EL (cell line): ENCODE results near the gene TCAF1.
"Not testable (repeated sequence)": the region's sequence is repeated elsewhere in the genome, so short reads cannot be mapped to it uniquely, and the experiment has no call there.

ENCODE experiments used
- DNase-seq: peaks from one replicate; pipeline ENCODE4 v3.0.0-alpha.2; 2016

The TCAF1 gene

DNA sequence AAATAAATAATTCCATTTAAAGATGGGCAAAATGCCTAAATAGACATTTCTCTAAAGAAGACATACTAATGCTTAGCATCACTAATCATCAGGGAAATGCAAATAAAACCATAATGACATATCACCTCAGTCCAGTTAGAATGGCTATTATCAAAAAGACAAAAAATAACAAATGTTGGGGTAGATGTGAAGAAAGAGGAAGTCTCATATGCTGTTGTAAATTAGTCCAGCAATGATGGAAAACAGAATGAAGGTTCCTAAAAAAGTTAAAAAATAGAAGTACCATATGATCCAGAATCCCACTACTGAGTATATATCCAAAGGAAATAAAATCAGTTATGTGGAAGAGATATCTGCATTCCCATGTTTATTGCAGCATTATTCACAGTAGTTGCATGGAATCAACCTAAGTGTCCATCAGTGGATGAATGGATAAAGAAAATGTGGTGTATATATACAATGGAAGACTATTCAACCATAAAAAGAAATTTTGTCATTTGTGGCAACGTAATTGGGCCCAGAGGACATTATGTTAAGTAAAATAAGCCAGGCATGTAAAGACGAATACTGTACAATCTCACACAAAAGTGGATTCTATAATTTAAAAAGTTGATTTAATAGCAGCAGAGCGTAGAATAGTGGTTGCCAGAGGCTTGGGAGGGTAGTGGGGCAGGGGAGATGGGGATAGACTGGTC is 52.0 kb downstream of the TCAF1 start:
- no peak for DNase-seq

DNA sequence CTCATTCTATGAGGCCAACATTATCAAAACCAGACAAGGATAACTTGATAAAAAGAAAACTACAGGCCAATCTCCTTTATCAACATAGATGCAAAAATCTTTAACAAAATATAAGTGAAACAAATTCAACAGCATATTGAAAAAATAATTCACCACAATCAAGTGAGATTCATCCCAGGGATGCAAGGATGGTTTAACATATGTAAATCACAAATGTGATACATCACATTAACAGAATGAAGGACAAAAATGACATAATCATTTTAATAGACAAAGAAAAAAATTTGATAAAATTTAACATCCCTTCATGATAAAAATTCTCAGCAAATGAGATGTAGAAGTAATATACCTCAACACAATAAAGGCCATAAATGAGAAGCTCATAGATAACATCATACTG is 53.8 kb downstream of the TCAF1 start:
- no peak for DNase-seq

DNA sequence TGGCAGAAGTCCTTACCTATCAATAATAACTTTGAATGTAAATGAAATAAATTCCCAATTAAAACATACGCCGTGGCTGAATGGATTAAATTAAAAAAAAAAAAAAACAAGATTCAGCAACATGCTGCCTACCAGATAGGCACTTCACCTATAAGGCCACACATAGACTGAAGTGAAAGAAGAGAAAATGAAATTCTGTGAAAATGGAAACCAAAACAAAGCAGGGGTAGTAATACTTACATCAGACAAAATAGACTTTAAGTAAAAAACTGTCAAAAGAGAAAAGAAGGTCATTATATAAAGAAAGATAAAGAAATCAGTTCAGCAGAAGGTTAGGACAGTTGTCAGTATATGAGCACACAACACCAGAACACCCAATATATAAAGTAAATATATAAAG is 55.3 kb downstream of the TCAF1 start:
- DNase-seq = no peak

DNA sequence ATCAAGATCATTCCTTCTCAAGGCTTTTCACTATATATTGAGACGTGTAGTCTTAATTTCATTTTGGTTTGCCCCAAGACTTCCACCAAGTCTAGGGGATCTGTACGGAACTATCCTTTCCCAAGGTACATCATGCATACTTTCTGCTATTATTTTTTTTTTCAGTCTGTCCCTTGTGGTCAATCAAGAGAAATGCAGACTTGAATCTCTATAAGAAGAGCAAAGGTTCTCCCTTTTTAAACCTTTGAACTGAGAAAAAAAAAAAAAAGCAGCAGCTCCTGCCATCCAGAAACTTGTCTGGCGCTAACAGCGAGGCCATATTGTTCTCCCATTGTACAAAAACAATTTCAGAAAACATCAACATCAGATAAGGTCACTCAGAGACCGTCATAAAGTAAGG is 60.3 kb downstream of the TCAF1 start:
- DNase-seq = not testable (repeated sequence)

DNA sequence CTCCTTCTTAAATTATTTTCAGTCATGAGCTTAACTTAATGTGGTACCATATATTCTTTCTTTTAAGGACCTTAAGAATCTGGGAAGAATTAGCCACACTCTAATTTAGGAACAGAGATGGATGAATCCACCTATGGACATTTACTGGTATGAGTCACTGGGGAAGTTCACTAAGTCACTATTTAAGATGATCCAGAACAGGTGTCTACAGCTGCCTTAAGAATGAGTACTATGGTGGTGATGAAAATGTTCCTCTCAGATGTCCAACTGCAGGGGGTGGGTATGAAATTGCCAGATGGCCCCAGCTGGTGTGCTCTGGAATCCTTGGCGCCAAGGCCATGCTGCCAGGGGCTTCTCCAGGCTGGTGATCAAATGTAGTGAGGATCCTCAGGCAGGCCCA is 61.9 kb downstream of the TCAF1 start:
- not testable (repeated sequence) for DNase-seq

DNA sequence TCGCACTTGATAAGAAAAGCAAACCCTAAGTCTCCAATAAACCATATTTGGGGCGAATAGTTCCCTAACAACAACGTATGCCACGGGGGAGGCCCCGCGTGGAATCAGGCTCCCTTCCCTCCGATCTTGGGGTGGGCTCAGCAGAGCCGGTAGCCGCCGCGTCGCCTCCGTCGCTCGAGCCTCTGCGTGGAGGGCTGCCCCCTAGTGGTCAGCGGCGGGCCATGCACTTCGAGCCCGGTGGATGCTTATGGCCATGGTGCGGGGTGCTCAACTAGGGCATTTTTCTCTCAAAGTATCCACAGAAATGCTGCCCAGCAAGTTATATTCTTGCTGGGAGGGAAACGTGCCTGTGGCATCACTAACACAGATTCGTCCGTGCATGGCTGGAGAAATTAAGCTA is 64.8 kb downstream of the TCAF1 start:
- DNase-seq = not testable (repeated sequence)

DNA sequence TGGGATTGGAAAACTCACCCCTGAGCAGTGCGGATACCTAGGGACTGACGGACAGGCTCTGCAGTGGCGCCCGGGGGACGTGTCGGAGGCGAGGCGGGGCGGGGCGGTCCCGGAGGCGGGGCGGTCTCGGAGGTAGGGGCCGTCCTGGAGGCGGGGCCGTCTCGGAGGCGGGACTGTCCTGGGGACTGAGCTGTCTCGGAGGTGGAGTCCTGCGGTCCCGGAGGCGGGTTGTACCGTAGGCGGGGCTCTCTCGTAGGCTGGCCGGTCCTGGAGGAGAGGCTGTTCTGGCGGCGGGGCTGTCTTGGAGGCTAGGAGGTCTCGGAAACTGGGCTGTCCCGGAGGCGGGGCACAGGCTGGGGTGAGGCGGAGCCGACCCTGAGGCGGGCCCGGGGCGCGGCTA is 65.4 kb downstream of the TCAF1 start:
- DNase-seq = not testable (repeated sequence)

DNA sequence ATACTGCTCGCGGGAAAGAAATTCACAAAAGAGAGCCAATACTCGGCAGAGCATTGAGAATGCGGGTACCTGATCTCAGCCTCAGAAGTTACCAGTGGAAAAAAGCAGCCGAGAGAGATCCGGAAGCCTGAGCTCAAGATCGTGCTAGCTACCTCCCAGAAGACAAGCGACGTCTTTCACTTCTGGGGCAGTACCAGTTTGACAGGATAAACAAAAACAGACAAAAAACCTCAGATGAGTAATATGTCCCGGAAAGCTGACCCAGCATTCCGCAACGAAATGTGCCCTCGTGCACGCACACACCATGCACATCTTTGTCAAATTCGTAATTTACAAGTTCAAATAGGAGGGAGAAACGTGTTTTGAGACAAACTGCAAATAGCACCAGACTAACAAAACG is 65.9 kb downstream of the TCAF1 start:
- DNase-seq = not testable (repeated sequence)

DNA sequence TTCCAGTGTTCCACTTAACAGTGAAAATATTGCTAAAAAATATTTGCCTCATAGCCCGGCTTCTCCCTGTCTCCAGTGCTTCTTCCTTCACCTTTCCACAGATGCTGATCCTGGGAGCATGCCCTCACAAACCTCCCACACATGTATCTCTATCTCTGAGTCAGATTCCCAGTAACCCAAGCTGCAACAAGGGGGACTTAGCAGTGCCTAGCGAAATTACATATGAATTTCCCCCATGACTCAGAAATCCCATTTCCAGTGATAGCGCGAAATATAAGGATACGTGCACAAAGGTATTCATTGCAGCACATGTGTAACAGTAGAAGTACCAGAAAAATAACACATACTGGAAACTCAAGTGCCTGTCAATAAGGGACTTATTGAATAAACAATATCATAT is 75.4 kb downstream of the TCAF1 start:
- not testable (repeated sequence) for DNase-seq

DNA sequence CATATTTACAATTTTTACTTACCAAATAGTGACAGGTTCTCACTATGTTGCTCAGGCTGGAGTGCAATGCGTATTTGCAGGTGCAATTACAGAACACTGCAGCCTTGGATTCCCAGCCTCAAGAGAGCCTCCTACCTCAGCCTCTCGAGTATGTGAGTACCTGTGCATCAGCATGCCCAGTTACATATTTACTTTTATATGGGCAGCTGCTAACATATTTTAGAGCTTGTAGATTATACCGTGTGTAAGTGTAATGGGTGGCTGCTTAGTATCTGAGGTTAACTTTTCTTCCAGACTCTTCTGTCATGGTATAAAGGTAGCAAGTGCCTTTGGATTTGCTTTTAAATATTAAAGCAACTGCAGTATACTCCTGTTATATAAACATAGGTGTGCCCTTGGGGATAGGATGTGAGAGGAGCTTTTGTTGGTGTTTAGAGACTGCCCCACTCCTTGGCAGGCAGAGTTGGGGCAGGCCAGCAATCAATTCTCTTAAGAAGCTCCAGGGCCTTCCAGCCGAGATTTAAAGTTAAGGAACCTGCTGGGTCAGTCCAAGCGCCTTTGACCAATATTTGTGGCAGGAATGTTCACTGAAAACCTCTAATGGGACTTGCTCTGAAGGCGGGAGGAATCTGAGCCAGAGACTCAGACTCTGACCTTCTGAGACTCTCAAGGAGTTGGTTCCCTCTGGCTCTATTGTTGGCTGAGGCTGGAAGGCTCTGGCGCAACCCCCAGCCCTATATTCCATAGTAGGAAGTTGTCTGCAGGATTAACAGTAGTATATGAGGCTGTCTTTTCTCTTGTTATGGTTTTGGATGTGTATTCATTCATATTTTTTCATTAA is 77.5 kb downstream of the TCAF1 start:
- DNase-seq = not testable (repeated sequence)

DNA sequence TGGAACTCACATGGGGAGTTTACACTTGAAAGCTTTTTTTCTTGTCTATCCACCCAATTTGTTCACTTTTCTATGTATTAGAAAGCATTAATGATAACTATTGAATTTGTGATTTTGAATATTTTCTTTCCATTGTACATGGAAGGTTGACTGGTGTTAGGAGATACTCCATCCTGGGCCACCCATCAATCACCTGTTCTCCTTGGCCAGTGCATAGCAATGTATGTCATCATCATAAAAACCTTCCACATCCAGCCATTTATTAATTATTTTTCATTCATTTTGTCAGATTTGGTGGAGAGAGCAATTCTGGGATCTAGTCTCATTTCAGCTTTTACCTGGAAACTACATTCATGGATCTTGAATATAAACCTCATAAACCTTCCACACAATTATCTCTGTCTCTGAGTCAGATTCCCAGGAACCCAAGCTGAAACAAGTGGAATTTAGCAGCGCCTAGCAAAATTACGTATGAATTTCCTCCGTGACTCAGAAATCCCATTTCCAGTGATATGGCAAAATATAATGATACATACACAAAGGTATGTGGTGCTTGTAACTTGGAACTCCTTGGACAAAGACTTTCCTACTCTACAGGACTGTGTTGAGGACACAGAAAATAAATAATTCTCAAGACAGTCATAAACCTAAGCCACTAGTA is 78.2 kb downstream of the TCAF1 start:
- not testable (repeated sequence) for DNase-seq

DNA sequence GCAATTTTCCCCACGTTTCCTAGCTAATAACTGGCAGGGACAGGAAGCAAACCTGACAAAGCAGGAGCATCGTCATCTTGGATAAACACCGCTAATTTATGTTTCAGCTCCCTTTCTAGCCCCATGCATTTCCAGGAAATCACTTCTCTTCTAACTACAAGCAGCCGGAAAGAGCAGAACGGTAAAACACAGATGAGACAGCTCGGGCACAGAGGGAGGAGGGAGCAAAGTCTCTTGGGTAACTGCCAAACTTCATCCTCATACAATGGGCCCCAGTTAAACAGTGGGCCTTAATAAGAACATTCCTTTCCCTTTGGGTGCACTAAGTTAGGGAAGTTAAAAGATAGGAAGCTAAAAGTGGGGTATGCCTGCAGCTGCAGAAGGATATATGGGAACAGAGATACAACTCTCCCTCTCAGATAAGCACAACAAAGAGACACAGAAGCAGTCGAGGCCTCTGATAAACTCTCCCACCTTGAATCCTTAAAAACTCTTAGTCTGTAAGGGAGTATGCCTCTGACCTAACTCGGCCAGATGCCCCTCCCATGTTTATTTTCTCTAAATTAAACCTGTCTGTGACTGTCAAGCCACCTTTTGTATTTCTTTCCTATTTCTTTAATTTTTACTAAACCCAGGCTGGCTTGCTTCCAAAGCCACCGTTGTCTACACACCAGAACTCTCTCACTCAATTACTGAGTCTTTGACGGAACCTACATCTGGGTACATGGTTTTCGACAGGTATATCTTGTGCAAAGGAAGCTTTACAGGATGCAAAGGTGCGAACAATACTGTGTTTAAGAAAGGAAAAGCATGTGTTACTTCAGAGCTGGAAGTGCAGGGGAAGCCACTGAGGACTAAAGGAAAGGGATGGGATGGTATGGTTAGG is 80.3 kb downstream of the TCAF1 start:
- DNase-seq = not testable (repeated sequence)

DNA sequence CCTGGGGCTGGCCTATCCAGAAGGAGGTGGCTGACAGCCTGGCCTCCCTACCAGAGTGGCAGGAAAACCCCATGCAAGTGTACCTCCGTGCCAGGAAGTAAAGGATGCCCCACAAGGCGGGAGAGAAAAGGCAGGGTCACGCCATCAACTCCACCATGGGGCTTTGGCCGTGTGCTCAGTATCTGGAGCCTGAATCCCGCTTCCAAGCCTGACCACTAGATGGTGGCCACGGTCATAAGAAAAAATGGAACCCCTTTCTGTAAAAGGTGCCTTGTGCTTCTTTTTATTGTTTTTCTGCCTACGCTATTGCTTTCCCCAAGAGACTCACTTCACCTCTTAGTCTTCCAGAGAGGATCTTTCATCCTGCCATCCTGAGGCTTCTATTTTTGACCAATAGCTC is 84.1 kb downstream of the TCAF1 start:
- not testable (repeated sequence) for DNase-seq

DNA sequence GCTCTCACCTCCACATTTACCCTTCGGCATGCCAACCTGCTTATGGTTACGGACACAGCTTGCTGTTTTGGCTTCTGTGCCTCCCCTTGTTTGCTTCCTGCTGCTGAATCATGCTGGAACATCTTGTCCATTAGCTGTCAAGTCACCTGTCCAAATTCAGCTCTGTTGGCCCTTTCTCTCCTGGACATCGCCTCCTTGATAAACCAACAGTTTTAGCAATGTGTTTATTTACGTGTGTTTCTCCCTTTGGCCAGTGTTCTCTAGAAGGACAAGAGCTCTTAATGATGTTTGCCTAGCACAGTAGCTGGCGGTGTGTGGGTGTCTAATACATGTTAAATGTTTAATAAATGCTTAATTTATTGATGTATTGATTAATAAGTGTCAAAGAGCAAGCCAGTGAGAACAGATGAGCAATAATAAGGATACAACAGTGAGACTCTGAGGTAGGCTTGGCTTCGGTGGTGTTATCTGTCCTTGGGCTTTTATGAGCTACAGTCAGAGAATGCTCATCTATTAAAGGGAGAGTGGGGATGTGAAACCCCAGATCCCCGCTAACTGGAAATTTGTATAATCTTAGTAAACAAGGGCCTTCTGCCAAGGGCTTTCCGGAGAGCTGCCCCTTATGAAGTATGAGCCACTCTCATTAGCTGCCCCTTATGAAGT is 85.4 kb downstream of the TCAF1 start:
- not testable (repeated sequence) for DNase-seq

DNA sequence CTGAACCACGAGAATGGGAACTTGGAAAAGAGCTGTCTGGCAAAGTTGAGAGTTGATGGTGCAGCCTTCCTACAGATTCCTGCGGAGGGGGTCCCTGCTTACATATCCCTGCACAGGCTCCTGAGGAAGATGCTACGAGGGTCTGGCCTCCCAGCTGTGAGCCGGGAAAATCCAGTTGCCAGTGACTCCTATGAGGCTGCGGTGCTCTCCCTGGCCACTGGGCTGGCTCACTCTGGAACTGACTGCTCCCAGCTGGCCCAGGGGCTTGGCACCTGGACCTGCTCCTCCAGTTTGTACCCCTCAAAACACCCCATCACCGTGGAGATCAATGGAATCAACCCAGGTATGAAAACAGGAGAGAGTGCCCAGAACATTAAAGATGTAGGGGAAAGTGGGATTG is 91.3 kb downstream of the TCAF1 start:
- not testable (repeated sequence) for DNase-seq

DNA sequence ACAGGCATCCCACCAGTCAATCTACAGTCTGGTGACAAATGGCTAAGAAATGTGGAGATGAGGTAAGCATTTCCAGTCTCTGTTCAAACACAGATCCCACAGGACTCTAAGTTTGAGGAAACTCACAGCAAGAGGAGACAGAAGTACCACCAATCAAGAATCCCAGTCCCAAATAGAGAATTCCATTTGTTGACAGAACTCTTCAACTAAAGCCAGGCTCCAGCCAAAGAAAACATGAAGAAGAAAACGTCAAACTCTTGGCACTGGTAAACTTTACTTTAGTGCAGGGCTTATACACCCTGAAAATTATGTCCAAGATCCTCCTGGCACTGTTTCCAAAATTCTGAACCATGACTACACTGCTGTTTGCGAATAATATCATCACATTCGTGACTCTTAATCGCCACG is 95.3 kb downstream of the TCAF1 start:
- DNase-seq = not testable (repeated sequence)
